Peyer's patch (tissue), 4 donors: ENCODE data around the gene MOB3B.

Experiments used
- POLR2A ChIP-seq, 2 donors: fragments of 450-650 bp; IDR thresholded peaks; one replicate each; pipeline ENCODE4 v1.5.1; 2017; ENCODE audit warnings: antibody characterized with exemption in 2 of 2, mild to moderate bottlenecking in 2 of 2, moderate library complexity in 2 of 2
- TF ChIP-seq, protein P1 (sequence below), 6 experiments: fragments of 450-650 bp in 4 of 6; fragments of 200-600 bp in 2 of 6; sonication (generic) in 1 of 6; IDR thresholded peaks; one replicate each; pipeline ENCODE4 v1.5.1; 2017 to 2019; ENCODE audit warnings: antibody characterized with exemption in 6 of 6, mild to moderate bottlenecking in 3 of 6, moderate library complexity in 1 of 6

DNA sequence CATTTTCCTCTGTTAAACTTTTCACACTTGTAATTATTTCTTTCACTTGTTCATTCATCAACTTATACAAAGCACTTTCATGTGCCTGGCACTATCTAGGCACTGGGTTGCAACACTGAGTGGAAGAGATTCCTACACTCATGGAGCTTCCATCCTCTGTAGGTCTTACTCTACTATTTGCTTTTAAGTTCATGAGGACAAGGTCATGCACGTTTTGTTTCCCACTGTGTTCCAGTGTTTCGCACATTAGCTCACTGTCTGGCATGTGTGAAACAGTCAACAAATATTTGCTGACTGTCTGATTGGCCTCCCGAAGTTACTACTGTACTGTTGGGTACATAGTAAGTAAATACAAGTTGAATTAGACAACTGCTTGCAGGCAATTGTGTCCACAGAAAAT lies 93.4 kb downstream of the MOB3B start:
- TF ChIP-seq, protein P1, sequence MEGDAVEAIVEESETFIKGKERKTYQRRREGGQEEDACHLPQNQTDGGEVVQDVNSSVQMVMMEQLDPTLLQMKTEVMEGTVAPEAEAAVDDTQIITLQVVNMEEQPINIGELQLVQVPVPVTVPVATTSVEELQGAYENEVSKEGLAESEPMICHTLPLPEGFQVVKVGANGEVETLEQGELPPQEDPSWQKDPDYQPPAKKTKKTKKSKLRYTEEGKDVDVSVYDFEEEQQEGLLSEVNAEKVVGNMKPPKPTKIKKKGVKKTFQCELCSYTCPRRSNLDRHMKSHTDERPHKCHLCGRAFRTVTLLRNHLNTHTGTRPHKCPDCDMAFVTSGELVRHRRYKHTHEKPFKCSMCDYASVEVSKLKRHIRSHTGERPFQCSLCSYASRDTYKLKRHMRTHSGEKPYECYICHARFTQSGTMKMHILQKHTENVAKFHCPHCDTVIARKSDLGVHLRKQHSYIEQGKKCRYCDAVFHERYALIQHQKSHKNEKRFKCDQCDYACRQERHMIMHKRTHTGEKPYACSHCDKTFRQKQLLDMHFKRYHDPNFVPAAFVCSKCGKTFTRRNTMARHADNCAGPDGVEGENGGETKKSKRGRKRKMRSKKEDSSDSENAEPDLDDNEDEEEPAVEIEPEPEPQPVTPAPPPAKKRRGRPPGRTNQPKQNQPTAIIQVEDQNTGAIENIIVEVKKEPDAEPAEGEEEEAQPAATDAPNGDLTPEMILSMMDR (IDR thresholded peaks at IDR 0.05): no peak
- no peak for TF ChIP-seq POLR2A (IDR thresholded peaks at IDR 0.05)
